Stimulated activated CD8-positive, alpha-beta memory T cell treated with anti-CD3 and anti-CD28 coated beads, Interleukin-4, amount 100 ng/mL, for 48 hours (primary cell): ENCODE data around the gene CYP27A1.
"Not testable (repeated sequence)": the region's sequence is repeated elsewhere in the genome, so short reads cannot be mapped to it uniquely, and the experiment has no call there.

ENCODE experiments used
- DNase-seq: peaks from one replicate; pipeline ENCODE4 v3.0.0-alpha.2; 2020

CYP27A1 gene

DNA sequence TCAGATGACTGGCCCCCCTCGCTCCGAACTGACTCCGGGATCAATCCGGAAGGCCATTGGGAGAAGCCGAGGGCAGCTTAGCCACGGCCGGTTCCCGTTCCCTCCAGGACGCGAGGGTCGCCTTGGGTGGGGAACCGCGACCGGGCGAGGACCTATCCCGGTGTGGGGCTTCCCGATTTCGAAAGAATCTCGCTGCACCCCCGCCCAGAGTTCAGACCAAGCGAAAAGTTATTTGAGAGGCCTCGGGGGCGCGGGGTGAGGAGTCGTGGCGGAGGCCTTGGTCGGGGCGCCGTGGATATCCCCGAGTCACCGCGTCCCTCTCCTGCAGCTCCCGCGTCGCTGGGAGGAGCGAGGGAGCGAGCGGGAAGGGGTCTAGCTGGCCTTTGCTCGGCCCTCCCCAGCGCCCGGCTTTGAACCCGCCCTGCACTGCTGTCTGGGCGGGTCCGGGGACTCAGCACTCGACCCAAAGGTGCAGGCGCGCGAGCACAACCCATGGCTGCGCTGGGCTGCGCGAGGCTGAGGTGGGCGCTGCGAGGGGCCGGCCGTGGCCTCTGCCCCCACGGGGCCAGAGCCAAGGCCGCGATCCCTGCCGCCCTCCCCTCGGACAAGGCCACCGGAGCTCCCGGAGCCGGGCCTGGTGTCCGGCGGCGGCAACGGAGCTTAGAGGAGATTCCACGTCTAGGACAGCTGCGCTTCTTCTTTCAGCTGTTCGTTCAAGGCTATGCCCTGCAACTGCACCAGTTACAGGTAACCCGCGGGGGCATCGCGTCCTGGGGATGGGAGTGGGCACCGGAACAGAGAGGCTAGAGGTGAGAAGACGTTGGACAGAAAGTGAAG lies at the start of gene CYP27A1:
Gene CYP27A1 (plus strand): TSS at position 457 of the 837 bp plus-strand sequence. CDS start 36 bp downstream, at position 493.
- DNase-seq = no peak

DNA sequence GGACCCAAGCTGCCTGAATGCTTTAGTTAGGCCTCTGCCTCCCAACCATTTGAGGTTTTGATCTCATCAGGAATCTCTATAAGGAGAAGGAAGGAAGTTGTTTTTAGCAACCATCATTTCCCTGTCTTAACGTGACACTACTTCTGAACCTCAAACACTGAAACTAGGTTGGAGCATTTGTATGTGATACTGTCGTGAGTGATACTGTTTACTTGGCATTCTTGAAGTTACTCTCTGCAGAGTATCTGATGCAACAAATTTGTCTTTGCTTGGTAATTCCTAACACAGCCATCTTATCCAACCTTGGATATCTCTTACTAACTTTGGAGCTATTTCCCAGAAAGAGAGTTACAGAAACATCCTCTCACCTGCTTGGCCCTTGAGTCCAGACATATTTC lies 49.2 kb upstream of the CYP27A1 start:
- no peak for DNase-seq

DNA sequence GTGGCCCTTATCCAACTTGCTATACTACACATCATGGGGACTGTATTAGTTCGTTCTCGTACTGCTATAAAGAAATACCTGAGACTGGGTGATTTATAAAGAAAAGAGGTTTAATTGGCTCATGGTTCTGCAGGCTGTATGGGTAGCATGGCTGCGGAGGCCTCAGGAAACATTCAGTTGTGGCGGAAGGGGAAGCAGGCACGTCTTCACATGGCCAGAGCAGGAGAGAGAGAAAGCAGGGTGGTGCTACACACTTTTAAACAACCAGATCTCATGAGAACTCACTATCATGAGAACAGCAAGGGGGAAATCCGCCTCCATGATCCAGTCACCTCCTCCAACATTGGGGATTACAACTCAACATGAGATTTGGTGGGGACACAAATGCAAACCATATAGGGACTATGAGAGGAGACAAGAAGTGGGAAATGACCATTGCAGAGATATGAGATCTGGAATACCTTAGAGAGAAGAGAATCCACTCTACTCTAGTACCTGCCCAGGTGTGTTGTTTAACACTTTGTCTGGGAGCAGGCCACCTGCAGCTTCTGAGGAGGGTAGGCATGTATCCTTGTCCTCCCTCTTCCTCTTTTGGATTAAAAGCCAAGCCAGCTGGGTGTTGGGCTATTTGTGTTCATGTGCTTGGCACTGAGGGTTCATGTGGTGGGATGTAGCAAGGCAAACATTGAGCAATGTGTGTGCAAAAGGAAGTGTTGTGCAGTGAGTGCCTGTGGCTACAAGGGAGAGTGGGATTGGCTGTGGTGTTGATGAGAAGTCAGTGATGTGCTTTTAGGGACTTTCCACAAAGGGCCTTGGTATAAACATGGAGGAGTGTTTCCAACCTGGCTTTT lies 48.6 kb upstream of the CYP27A1 start:
- peak; percentile 38 for DNase-seq

DNA sequence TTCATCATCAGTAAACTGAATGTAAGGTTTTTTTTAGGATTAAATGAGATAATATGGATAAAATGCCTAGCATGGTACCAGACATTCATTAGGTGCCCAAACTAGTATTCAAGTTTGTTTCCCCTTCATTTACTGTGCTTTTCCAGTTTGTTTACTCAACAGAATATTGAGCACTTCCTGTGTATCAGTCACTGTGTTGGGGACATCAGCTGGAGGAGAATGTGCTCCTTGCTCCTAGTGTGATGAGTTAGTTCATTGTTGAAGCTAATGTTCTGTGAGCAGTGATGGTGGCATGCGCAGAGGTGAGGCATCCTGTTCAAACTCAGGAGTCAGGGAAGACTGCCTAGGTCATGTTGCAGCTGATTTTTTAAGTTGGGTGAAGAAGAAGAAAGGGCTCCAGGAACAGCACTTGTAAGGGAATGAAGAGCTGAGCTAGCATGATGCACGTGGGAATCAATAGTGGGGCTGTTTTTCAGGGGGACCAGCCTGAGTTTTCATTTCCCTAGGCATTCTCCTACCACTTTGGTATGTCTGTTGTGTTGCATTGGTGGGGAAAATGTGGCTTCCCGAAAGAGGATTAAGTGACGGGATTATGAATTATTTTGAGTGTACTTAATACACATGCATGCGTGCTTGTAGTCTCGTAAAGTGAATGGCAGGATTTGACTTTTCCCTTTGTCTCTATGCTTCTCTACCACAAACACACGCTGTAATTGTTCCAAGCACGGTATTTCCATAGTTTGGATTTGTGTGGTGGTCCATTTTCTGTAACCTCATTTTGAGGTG lies 47.6 kb upstream of the CYP27A1 start:
- no peak for DNase-seq

DNA sequence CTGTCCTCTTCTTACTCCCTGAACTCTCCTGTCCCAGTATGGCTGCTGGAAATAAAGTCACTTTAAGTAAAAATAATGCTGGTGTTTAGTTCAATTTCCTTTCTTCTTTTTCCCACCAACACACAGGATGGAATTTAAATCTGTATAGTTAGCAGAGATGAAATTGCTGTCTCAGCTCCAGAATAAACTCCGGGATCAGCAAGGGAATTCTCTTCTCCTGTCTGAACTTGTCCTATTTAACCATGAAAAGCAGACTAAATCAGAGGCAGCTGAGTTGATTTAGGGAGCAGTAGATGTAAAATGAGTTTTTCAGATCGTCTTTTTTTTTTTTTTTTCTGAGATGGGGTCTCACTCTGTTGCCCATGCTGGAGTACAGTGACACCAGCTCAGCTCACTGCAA lies 45.4 kb upstream of the CYP27A1 start:
- DNase-seq = no peak

DNA sequence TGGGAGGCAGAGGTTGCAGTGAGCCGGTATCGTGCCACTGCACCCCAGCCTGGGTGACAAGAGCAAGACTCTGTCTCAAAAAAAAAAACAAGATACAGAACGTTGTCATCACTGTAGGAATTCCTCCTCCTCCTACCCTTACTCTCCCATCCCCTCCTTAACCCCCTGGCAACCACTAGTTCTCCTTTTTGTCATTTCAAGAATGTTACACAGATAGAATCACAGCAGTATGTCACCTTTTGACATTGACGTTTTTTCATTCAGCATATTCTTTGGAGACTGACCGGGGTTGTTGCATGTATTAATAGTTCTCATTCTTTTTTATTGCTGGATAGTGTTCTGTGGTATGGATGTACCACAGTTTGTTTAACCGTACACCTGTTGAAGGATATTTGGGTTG lies 38.9 kb upstream of the CYP27A1 start:
- DNase-seq = no peak

DNA sequence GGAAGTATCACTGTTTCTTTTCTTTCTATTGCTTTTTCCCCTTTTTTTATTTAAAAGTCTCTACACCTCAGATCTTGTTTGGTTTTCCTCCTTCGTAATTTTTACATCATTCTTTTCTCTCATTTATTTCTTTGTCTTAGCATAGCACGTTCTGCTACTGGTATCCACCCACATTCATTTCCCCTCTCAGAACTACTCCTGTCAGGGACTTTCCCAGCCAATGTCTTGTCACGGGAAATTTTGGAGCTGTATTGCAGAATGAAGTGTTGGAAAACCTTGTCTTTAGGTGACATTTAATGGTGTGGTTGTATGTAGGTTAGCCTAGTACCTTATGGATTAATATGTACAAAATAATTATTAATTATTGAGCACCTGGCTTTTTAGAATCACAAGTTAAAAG lies 37.3 kb upstream of the CYP27A1 start:
- DNase-seq = no peak

DNA sequence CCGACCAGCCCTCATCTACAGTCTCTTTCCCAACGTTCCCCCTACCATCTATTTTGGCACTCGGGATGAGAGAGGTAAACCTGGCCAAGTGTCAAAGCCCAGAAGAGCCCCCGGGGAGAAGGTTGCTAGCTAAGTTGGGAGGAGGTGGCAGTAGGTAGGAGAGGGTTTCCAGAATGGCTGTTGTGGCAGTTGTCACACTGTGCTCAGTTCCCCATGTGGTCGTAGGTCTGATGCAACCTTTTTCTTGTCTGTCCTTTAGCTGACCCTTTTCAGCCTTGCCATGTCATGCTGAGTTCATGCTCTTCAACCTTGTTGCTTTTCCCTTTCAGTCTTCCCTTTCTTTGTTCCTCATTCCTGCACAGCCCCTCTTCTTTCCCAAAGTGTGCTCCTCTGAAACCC lies 36.8 kb upstream of the CYP27A1 start:
- no peak for DNase-seq

DNA sequence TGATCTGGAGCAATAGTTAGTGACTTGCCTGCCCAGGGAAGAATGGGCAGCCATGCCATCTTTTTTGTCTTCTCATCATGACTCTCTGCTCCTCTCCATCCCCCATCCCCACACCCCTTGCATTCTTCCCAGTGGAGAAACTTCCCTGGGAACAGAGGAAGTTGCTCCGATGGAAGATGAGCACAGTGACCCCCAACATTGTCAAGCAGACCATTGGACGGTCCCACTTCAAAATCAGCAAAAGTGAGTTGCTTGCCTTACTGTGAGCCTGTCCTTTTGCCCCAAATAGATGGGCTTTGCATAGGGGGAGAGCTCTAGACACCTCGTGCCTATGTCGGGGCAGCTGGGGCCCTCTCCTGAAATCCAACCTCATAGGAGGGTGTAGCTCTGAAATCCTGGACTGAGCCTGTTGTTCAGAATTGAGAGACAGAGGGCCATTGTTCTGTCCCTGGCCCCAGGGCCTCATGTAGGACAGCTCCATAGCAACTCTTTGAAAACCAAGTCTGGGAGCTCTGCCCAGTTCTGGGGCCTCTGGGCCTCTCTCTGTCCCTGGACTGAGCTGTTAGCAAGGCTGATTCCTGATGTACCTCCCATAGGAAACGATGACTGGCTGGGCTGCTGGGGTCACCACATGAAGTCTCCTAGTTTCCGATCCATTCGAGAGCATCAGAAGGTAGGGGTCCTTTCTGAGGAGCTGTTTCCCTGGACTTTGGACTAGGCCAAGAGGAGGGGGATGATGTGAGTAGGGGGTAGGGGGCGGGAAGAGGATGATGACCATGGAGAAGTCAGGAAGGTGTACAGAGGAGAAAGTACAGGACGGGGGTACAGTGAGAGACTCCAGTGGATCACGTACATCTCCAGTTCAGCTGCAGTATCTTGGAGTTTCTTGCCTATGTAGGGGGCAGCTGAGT lies 36.1 kb upstream of the CYP27A1 start:
- DNase-seq = no peak

DNA sequence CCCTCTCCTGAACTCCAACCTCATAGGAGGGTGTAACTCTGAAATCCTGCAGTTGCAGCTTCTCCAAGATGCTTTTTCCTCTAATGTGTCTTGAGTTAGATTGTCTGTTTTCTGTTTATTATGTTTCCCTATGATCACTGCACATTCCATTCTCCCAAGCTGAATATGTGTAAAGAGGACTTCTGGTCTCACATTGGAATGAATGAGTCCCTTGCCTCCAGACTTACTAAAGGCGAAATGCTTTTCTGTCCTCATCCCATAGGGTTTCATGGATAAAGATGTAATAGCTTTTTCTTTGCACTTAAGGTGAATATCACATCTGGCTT lies 35.5 kb upstream of the CYP27A1 start:
- no peak for DNase-seq

DNA sequence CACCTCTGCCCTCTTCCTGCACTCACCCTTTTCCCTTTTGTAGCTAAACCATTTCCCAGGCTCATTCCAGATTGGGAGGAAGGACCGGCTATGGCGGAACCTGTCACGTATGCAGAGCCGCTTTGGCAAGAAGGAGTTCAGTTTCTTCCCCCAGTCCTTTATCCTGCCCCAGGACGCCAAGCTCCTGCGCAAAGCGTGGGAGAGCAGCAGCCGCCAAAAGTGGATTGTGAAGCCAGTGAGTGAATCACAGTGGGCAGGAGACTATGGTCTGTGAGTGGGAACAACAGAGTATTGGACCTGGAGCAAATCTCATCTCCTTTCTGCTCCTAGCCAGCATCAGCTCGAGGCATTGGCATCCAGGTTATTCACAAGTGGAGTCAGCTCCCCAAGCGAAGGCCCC lies 35.0 kb upstream of the CYP27A1 start:
- no peak for DNase-seq

DNA sequence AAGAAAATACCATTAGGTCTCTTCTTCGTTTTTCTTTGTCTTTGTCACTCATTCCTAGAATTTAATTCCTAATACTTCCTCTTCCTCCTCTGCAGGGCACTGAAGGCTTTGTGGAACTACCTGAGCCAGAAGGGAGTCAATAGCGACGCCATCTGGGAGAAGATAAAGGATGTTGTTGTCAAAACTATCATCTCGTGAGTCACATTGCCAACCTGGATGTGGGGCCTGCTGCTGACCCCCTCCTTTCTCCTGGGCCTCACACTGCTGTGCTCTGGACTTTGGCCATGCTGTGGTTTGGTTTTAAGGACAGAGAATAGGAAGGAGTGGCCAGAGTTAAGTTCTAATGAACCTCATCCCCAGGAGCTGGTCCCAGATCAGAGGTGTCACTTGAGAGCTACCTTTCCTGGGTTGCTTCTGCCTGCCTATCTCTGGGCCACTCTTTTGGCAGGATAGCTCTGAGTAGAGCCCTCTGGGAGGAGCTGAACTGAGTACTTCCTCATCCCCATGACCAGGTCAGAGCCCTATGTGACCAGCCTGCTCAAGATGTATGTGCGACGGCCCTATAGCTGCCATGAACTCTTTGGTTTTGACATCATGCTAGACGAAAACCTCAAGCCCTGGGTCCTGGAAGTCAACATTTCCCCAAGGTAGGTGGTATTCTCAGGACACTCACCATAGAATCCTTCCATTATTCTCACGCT lies 33.1 kb upstream of the CYP27A1 start:
- DNase-seq = no peak

DNA sequence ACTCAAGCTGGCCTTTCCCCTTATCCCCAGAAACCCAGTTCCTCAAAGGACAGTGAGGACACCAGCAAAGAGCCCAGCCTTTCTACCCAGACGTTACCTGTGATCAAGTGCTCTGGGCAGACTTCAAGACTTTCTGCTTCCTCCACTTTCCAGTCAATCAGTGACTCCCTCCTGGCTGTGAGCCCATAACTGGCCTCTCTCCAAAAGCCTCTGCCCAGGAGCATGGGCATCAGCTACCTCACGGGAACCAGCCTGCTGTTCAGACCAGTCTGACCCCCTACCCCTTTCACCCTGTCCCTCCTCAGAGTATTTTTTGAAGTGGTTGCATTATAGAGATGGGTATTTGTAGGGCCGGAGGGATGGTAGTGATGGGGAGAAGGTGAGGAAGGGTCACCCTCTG lies 27.7 kb upstream of the CYP27A1 start:
- no peak for DNase-seq

DNA sequence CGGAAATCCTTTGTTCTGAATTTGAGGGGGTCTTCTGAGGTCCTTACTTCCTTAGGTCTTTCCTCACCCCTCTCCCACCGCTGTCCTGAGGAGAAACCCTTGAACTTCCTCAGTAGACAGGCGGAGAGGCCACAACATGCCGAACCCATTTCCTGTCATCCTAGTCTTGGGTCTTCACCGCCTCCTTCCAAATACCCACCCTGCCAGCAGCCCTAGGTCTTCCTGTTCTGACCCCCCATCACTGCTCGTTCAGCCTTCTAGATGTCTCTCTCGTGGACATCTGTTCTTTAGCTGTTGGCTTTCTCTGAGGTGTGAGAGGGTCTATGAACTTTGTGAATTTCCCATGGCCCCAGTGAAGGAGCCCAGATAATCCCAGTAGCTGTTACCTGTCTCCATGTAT lies 27.2 kb upstream of the CYP27A1 start:
- no peak for DNase-seq

DNA sequence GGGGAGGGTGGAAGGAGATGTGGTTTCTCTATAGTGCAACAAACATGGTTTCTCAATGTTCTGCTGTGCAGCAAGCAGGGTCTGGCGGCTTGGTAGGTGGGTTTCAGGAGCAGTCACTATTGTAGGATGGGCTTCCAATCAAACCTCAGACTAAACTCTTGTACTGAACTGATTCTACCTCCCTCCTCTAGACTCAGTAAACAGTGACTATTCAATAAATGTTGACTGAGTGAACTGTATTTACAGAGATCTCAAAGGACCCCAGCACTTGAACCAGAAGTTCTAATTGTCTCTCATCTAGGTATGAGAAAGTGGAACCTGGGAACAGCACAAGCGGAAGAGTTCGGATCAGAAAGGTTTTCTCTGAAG lies 26.8 kb upstream of the CYP27A1 start:
- no peak for DNase-seq

DNA sequence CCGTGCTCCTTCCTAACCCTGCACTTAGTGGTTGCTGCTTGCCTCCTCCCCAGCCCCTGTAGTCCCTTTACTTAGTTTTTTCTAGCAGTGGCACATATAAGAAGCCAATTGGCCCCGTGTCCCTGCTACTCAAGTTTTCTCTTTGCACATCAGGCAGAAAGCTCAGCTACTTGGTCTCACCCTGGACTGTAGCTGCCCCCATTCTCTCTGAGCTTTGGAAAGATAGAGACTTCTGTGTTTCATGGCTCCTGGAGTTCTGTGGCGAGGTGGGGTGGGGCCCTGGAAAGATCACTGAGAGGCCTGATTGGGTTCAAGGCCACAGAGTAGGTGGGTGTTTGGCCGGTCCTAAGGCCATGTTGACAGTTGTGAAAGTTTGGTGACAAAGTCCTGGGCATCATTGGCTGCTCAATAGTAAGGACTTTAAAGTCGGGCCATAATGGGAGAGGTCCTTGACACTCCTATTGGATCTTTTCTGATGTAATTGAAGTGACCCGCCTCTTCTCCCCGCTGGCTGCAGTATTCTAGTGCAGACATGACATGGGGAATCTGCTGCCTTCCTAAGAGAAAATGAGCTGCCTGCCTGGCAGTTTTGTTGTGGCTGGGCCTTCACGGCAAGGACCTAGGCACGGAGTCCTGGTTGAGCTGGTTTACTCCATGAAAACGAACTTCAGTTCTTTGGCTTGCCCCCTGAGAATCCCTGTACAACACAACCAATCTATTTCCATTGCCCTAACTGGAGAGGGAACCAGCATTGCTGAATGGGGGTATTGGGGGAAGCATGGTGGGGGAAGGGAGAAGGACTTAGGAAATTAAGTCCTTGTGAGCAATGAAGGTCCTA lies 26.2 kb upstream of the CYP27A1 start:
- DNase-seq = no peak

DNA sequence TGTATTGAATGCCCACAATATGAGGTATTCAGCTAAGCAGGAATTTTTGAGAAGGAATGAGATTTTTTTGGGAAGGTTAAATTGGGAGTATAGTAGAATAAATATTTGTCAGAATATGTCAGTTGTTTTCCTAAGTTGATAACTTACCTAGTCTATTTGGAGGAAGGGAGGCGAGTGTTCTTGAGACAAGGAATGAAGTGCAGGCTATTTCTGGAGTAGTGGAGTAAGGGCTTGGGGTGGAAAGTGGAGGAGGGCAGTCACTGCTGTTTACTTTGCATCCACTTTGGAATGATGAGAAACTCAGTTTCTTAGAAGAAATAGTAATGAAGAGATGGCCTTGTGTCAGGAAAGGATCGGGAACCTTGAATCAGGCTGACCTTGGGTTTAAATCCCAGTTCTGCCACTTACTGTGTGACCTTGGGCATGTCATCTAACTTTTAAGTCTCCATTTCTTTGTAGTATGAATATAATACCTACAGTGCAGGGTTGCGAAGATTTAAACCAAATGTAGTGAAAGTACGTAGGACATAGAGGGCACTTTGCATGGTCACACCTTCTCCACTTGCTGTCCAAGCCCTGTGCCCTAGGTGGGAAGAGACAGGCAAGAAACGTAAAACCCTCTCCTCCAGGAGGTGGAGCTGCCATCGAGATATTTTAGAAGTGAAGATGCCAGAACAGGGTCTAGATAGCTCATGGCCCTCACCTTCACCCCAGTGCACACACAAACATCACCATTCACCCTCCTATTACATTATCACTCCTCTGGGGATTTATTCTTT lies 25.2 kb upstream of the CYP27A1 start:
- no peak for DNase-seq

DNA sequence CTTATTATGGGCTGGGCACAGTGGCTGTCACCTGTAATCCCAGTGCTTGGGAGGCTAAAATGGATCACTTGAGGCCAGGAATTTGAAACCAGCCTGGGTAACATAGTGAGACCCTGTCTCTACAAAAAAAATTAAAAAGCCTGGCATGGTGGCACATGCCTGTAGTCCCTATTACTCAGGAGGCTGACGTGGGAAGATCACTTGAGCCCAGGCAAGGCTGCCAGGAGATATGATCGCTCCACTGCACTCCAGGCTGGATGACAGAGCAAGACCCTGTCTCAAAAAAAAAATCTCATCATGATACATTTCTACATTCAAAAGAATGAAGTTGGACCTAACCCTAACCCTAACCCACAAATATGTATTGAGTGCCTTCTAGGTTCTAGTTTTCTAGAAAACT lies 20.2 kb upstream of the CYP27A1 start:
- no peak for DNase-seq

DNA sequence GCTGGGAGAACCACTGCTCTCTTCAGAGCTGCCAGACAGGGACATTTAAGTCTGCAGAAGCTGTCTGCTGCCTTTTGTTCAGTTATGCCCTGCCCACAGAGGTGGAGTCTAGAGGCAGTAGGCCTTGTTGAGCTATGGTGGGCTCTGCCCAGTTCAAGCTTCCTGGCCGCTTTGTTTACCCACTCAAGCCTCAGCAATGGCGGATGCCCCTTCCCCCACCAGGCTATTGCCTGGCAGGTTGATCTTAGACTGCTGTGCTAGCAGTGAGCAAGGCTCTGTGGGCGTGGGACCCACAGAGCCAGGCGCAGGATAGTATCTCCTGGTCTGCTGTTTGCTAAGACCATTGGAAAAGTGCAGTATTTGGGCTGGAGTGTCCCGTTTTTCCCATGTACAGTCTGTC lies 9.2 kb upstream of the CYP27A1 start:
- not testable (repeated sequence) for DNase-seq

DNA sequence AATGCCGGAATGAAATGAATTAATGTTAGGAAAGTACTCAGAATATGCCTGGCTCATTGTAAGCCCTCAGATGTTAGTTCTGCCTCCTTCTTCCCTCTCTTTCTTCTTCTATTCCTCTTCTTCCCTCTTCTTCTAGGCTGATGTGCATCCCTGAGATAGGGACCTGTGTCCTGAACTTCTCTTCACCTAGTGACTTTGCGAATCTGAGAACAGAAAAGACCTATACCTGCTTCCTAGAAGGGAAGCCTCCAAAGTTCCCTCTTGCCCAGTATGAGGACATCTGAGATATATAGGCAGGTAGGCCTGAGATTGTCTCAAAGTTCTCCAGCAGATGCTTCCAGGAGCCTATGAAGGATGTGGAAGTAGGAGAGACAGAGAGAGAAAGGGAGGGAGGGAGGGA lies 8.1 kb upstream of the CYP27A1 start:
- DNase-seq = no peak
